K562 (cell line): ENCODE results near the gene KDM2B. TPM values are rescaled to one million over a fixed set of nuclear protein-coding genes. Genes with fewer than 3 reads are reported as not detected.

Experiments
- ATAC-seq: fragments of 200-7000 bp; cut with Tn5 transposase; 3 replicates; pipeline ENCODE4 v1.9.1; 2020; ENCODE audit warnings: moderate library complexity
- BruUV-seq: library from RNA; stranded (reverse); fragments of 400-500 nt; replicated peaks from 2 replicates; lab custom pipeline; 2021; lab: Mats Ljungman, UMichigan
- CTCF ChIA-PET: fragments of 300-600 bp; formaldehyde crosslinking; extraction: SDS; loops from one replicate; lab custom pipeline; 2021; ENCODE audit warnings: low intra/inter-chr PET ratio; lab: Yijun Ruan, JAX
- POLR2A ChIA-PET: fragments of 300-600, 350-650 bp; sonication (Branson Sonifier 250); formaldehyde crosslinking; extraction: SDS; loops from one replicate; lab custom pipeline; 2021; ENCODE audit warnings: antibody characterized with exemption, inconsistent platforms; lab: Yijun Ruan, JAX
- DNase-seq, 4 experiments: peaks; one replicate each; pipeline versions ENCODE4 v3.0.0 to v3.0.0-alpha.2; 2011 to 2018; ENCODE audit warnings: low spot score in 3 of 4, mixed read lengths in 3 of 4; ENCODE audit errors: extremely low read depth in 1 of 4
- FAIRE-seq: peaks from 2 replicates; lab custom pipeline; 2011; peaks lifted over from hg19 to GRCh38; lab: Jason Lieb, UNC
- H2AFZ ChIP-seq: 2 replicates; pipeline ENCODE4 v1.6.0; 2011; ENCODE audit warnings: low read depth, low read length, control low read depth, inconsistent platforms
- H3K27ac ChIP-seq: fragments of 200-600 bp; 3 replicates; pipeline ENCODE4 v1.8.0; 2011; ENCODE audit warnings: low read depth, mild to moderate bottlenecking, control low read depth, inconsistent platforms, low read length, moderate library complexity, mixed read lengths; ENCODE audit errors: extremely low read depth
- H3K27me3 ChIP-seq, 2 experiments: fragments of 300-600 bp in 1 of 2; 2 replicates in 1 of 2; 3 replicates in 1 of 2; pipeline versions ENCODE4 v1.6.0 to v1.8.0; 2011; ENCODE audit warnings: inconsistent platforms in 2 of 2, low read length in 2 of 2, mild to moderate bottlenecking in 1 of 2, mixed read lengths in 1 of 2, moderate library complexity in 1 of 2; ENCODE audit not compliant: control insufficient read depth in 2 of 2, insufficient read depth in 2 of 2
- H3K36me3 ChIP-seq: fragments of 300-600 bp; 3 replicates; pipeline ENCODE4 v1.8.0; 2011; ENCODE audit warnings: mild to moderate bottlenecking, low read length, inconsistent platforms; ENCODE audit not compliant: control insufficient read depth, insufficient read depth
- H3K4me1 ChIP-seq, 2 experiments: fragments of 200-600 bp in 1 of 2; replicated peaks in 1 of 2; 2 replicates in 1 of 2; 3 replicates in 1 of 2; pipeline versions ENCODE4 v1.5.1 to v1.8.0; 2011; ENCODE audit warnings: inconsistent platforms in 2 of 2, low read length in 2 of 2, mild to moderate bottlenecking in 1 of 2, mixed read lengths in 1 of 2, moderate library complexity in 1 of 2; ENCODE audit not compliant: control insufficient read depth in 2 of 2, insufficient read depth in 2 of 2
- H3K4me2 ChIP-seq: 2 replicates; pipeline ENCODE4 v1.6.1; 2011; ENCODE audit warnings: low read length, control low read depth, inconsistent platforms, mixed read lengths; ENCODE audit not compliant: insufficient read depth
- H3K4me3 ChIP-seq: fragments of 200-600 bp; sonication (generic), shearing (Covaris generic); 2 replicates; pipeline ENCODE4 v1.5.1; 2016; ENCODE audit warnings: control low read depth, inconsistent platforms
- H3K79me2 ChIP-seq: fragments of 200-600 bp; 3 replicates; pipeline ENCODE4 v1.8.0; 2011; ENCODE audit warnings: low read length, inconsistent platforms; ENCODE audit not compliant: control insufficient read depth, insufficient read depth
- H3K9ac ChIP-seq, 2 experiments: 2 replicates each; pipeline versions ENCODE4 v1.6.0 to v1.6.1; 2011; ENCODE audit warnings: low read depth in 2 of 2, low read length in 2 of 2, control low read depth in 1 of 2, inconsistent platforms in 1 of 2, mild to moderate bottlenecking in 1 of 2, mixed read lengths in 1 of 2; ENCODE audit not compliant: insufficient read depth in 1 of 2
- H3K9me1 ChIP-seq: one replicate; pipeline ENCODE4 v1.6.0; 2011; ENCODE audit warnings: inconsistent platforms, mild to moderate bottlenecking, low read length, moderate library complexity; ENCODE audit not compliant: control insufficient read depth, insufficient read depth
- H3K9me3 ChIP-seq: replicated peaks from 2 replicates; pipeline ENCODE4 v1.5.1; 2011; ENCODE audit warnings: low read depth, low read length, inconsistent platforms; ENCODE audit not compliant: control insufficient read depth, insufficient read depth
- H4K20me1 ChIP-seq: replicated peaks from 2 replicates; pipeline ENCODE4 v1.6.1; 2011; ENCODE audit warnings: low read length, inconsistent platforms, mixed read lengths; ENCODE audit not compliant: control insufficient read depth, insufficient read depth
- AFF1 ChIP-seq, 2 experiments: fragments of 450-650 bp; IDR thresholded peaks; 2 replicates each; pipeline ENCODE4 v1.6.1; 2018; ENCODE audit warnings: mild to moderate bottlenecking in 2 of 2, low read depth in 1 of 2; ENCODE audit not compliant: partially characterized antibody in 2 of 2
- BCLAF1 ChIP-seq, 2 experiments: fragments of 450-650 bp in 1 of 2; IDR thresholded peaks; 2 replicates each; pipeline ENCODE4 v1.6.1; 2011 to 2017; ENCODE audit warnings: low read depth in 2 of 2, antibody characterized with exemption in 1 of 2, borderline replicate concordance in 1 of 2, low read length in 1 of 2, mild to moderate bottlenecking in 1 of 2, mixed read lengths in 1 of 2; ENCODE audit not compliant: control insufficient read depth in 1 of 2
- DLX4 ChIP-seq: fragments of 250-450 bp; sonication (Bioruptor Pico); IDR thresholded peaks from 2 replicates; pipeline ENCODE4 v1.6.1; 2021; ENCODE audit warnings: mild to moderate bottlenecking
- GATAD2A ChIP-seq: fragments of 450-650 bp; IDR thresholded peaks from 2 replicates; pipeline ENCODE4 v1.6.1; 2017
- LARP7 ChIP-seq: fragments of 450-650 bp; IDR thresholded peaks from 2 replicates; pipeline ENCODE4 v1.6.1; 2016
- MYNN ChIP-seq, 2 experiments: sonication (generic); formaldehyde crosslinking in 1 of 2; IDR thresholded peaks; 2 replicates each; pipeline versions ENCODE4 v1.5.0 to v1.6.1; 2016 to 2020; ENCODE audit warnings: antibody characterized with exemption in 1 of 2, missing genetic modification reagents in 1 of 2
- RAD21 ChIP-seq, 2 experiments: fragments of 250-450 bp in 1 of 2; fragments of 450-650 bp in 1 of 2; sonication (Bioruptor Pico) in 1 of 2; formaldehyde crosslinking in 1 of 2; IDR thresholded peaks in 1 of 2; conservative IDR thresholded peaks in 1 of 2; 2 replicates each; pipeline versions ENCODE4 v1.4.0 to v1.8.0; 2020 to 2022; ENCODE audit warnings: mild to moderate bottlenecking in 2 of 2, moderate library complexity in 1 of 2
- SIN3B ChIP-seq: fragments of 450-650 bp; IDR thresholded peaks from 2 replicates; pipeline ENCODE4 v1.6.1; 2017; ENCODE audit warnings: low read depth, mild to moderate bottlenecking, moderate library complexity
- SMC3 ChIP-seq: conservative IDR thresholded peaks from 2 replicates; pipeline ENCODE4 v1.6.1; 2011; ENCODE audit warnings: low read depth, low read length, improper control_type of control experiment; ENCODE audit not compliant: insufficient read depth
- ZNF75A ChIP-seq: fragments of 450-650 bp; formaldehyde crosslinking; IDR thresholded peaks from 2 replicates; pipeline ENCODE4 v1.4.0; 2020; ENCODE audit warnings: mild to moderate bottlenecking
- WGBS: fragments of 100-300 bp; shearing (Covaris generic); methylation state at CpG from one replicate; pipeline ENCODE4 v1.1.6; 2016; ENCODE audit warnings: low coverage, mixed read lengths; ENCODE audit not compliant: insufficient coverage; ENCODE audit errors: missing lambda C conversion rate; 5-methylcytosine and 5-hydroxymethylcytosine counted together
- in situ Hi-C: fragments of 300-500 bp; cut with MboI; formaldehyde crosslinking; loops from 4 replicates; pipeline ENCODE4 v1.15.0; 2018; ENCODE audit warnings: inconsistent platforms, mixed read lengths
- intact Hi-C: fragments of 100-400 bp; cut with micrococcal nuclease; formaldehyde crosslinking; loops from 2 replicates; pipeline ENCODE4 v1.14.2; 2022
- polyA plus RNA-seq, 8 experiments: library from polyadenylated mRNA; depleted of rRNA in 4 of 8; stranded (reverse) in 5 of 8; unstranded in 3 of 8; fragments of >200 nt; fragmentation: Nextera tagmentation in 2 of 8; fragmentation: Illumina TruSeq in 1 of 8; extraction: Ambion mirVana in 2 of 8; extraction: Trizol in 1 of 8; gene quantifications; 2 replicates each; pipeline versions ENCODE4 v1.2.1 to v1.2.3, GENCODE V29; 2011 to 2014; ENCODE audit warnings: inconsistent platforms in 1 of 8, missing spikeins in 1 of 8
- total RNA-seq, 7 experiments: library from RNA; depleted of rRNA in 6 of 7; stranded (reverse); fragments of >200 nt in 6 of 7; fragmentation: Illumina TruSeq in 2 of 7; extraction: Trizol in 2 of 7; gene quantifications; 2 replicates each; pipeline versions ENCODE4 v1.2.1 to v1.2.3, GENCODE V29; 2011 to 2021; ENCODE audit warnings: low replicate concordance in 1 of 7

The KDM2B gene
- total and polyA plus RNA-seq, 9 of the 15 experiments (the other 6 are each of a cell fraction or from before 2014, with no cell fraction given) = 7.4 to 50.5 (median 22.5) TPM

- no peaks in the 10 kb centered on the region for H3K27me3 ChIP-seq
- no peak overlapping the region for H2AFZ ChIP-seq
- in situ Hi-C loops (no loop called here), intact Hi-C loops (loop anchor here (2.0 kb wide), 1 partner anchor 109 kb away; no protein-coding TSS in a partner anchor)
- 21% methylated on average over 8 of the region's 20 CpGs for WGBS
- peaks cover 81% of the 10 kb centered on the region; the same call in 2 of the 3 replicates for H3K36me3 ChIP-seq
- ATAC-seq (peak; percentile 98), FAIRE-seq (peak; percentile 78), DNase-seq (peak; percentile 76 to 83 (median 80))
- no peak overlapping the region for H3K4me2 ChIP-seq
- no peak overlapping the region for H3K9ac ChIP-seq
- POLR2A ChIA-PET = interaction anchor here (0.6 to 1.7 kb wide), 7 partner anchors 8 to 120 kb away, joined by 3 to 4 read pairs (median 3); partner anchors contain the start of gene ANAPC5
- no peak overlapping the region for H3K4me3 ChIP-seq
- peaks cover 0 to 26% of the 10 kb centered on the region in 2 experiments; a peak in 2 of 5 replicates for H3K4me1 ChIP-seq
- H3K9me1 ChIP-seq = no peaks in the 10 kb centered on the region
- CTCF ChIA-PET = interaction anchor here (0.6 to 1.7 kb wide), 4 partner anchors 108 to 382 kb away, joined by 3 to 11 read pairs (median 4); no protein-coding TSS in a partner anchor
- H3K27ac ChIP-seq = no peak overlapping the region
- 0 out of 2 replicates have a peak, but pooled peaks cover 6% of the 10 kb centered on the region for H4K20me1 ChIP-seq
- no peaks in the 10 kb centered on the region for H3K9me3 ChIP-seq
- H3K79me2 ChIP-seq = no peaks in the 10 kb centered on the region
- no TSS peak for BruUV-seq
- no peak for TF ChIP-seq SIN3B
- peak; percentile 58 to 79 for TF ChIP-seq RAD21 (CRISPR knock-in tag; conservative IDR thresholded peaks at IDR 0.05 in 1 of 2, IDR thresholded peaks at IDR 0.05 in 1 of 2)
- no peak for TF ChIP-seq MYNN (IDR thresholded peaks at IDR 0.05)
- TF ChIP-seq MYNN (CRISPR knock-in tag; IDR thresholded peaks at IDR 0.05) = no peak
- TF ChIP-seq BCLAF1 (IDR thresholded peaks at IDR 0.05; ENCODE audit: borderline replicate concordance in 1 of 2, control insufficient read depth in 1 of 2, low read depth in 2 of 2, low read length in 1 of 2) = no peak
- TF ChIP-seq ZNF75A = no peak
- TF ChIP-seq GATAD2A = no peak
- no peak for TF ChIP-seq LARP7
- peak; percentile 89 for TF ChIP-seq SMC3
- TF ChIP-seq DLX4 (CRISPR knock-in tag) = no peak
- TF ChIP-seq AFF1 (IDR thresholded peaks at IDR 0.05; ENCODE audit: low read depth in 1 of 2, partially characterized antibody in 2 of 2) = no peak
Measured at GRCh38 chr12:121443193-121443870, 137.5 kb downstream of the KDM2B start.
